Erythroblast (primary cell): ENCODE results near the gene CHCHD1.

Source experiments
- GATA1 ChIP-seq: IDR thresholded peaks from 2 replicates; pipeline ENCODE4 v1.6.1; 2011; ENCODE audit warnings: low read depth, mild to moderate bottlenecking, control low read depth, low read length, moderate library complexity
- POLR2A ChIP-seq: IDR thresholded peaks from 2 replicates; pipeline ENCODE4 v1.6.1; 2011; ENCODE audit warnings: mild to moderate bottlenecking, low read length

GRCh38 chr10:73763343-73763742, 18.5 kb upstream of the CHCHD1 start:
- TF ChIP-seq POLR2A (no peak), GATA1 (no peak)
